Measurements from ENCODE around the gene PAPPA2. TPM values are rescaled to one million over a fixed set of nuclear protein-coding genes. Genes with fewer than 3 reads are reported as not detected.

PAPPA2 gene
- total and polyA plus RNA-seq, 2 of the 8 experiments (the other 6 are each of a cell fraction or from before 2014, with no cell fraction given): 0.08 to 0.88 TPM

DNA sequence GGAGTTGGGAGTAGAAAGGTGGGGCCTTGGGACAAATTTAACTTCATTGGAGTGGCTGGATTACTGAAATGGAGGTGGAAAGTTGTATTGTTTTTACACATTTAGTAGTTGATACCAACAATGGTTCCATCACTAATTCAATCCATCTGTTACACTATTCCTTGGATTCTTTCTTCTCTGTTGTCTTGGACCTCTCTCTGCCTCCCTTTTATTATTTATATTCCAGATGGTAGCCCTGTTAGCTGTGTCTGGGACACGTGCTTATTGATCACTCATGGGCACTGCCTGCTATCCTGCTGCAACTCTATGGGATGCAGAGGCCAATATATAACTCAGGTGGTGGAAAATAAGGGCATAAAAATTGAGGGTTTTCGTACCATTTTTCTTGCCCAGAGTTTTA is 346.3 kb downstream of the PAPPA2 start:
- Histone ChIP-seq H2AFZ (ENCODE audit: low read length) (no peak overlapping the region), H3K4me3 (ENCODE audit: extremely low read depth in 1 of 4, insufficient read depth in 2 of 4, low read depth in 3 of 4, low read length in 4 of 4) (no peak overlapping the region), H3K23me2 (ENCODE audit: low read depth, low read length) (no peaks in the 10 kb centered on the region; the same call in 1 of the 2 replicates), H2BK5ac (ENCODE audit: low read depth, low read length) (no peak overlapping the region), H2BK120ac (replicated peaks; ENCODE audit: low read depth, low read length) (no peak overlapping the region), H3K9ac (replicated peaks in 1 of 4; ENCODE audit: extremely low read depth in 1 of 4, low read depth in 3 of 4, low read length in 3 of 4) (no peak overlapping the region), H2BK12ac (ENCODE audit: low read depth, low read length) (no peak overlapping the region), H3K18ac (ENCODE audit: extremely low read depth, low read length) (no peak overlapping the region), H3K4me1 (replicated peaks in 1 of 4; ENCODE audit: control insufficient read depth in 3 of 4, insufficient read depth in 4 of 4, low read length in 3 of 4) (peaks cover 0 to 4% (median 1%) of the 10 kb centered on the region in 4 experiments; a peak in 1 of 7 replicates), H3K14ac (ENCODE audit: insufficient read length) (no peak overlapping the region), H3K4ac (replicated peaks; ENCODE audit: insufficient read length, low read depth, low read length) (no peak overlapping the region), H2BK20ac (ENCODE audit: low read length) (no peak overlapping the region), H3K56ac (replicated peaks; ENCODE audit: insufficient read length, low read depth, low read length) (no peak overlapping the region), H2AK5ac (ENCODE audit: low read depth, low read length) (no peak overlapping the region), H3K36me3 (ENCODE audit: control insufficient read depth in 2 of 4, insufficient read depth in 4 of 4, low read length in 3 of 4) (no peaks in the 10 kb centered on the region), H3K79me1 (ENCODE audit: low read depth, low read length) (no peaks in the 10 kb centered on the region), H3K4me2 (ENCODE audit: insufficient read depth in 1 of 2, low read depth in 2 of 2, low read length in 2 of 2) (no peak overlapping the region), H4K91ac (replicated peaks; ENCODE audit: insufficient read length, low read length) (no peak overlapping the region), H4K8ac (ENCODE audit: extremely low read depth, insufficient read depth, low read length) (no peak overlapping the region), H3K23ac (ENCODE audit: insufficient read length) (no peak overlapping the region), H3K79me2 (ENCODE audit: control insufficient read depth in 1 of 2, insufficient read depth in 2 of 2, low read length in 2 of 2) (no peaks in the 10 kb centered on the region), H4K20me1 (replicated peaks in 1 of 2; ENCODE audit: control insufficient read depth in 1 of 2, insufficient read depth in 2 of 2, low read length in 2 of 2) (no peaks in the 10 kb centered on the region), H4K5ac (ENCODE audit: insufficient read length, low read depth, low read length) (no peak overlapping the region), H3K9me3 (ENCODE audit: insufficient read depth in 2 of 2, low read depth in 1 of 2, low read length in 1 of 2) (no peaks in the 10 kb centered on the region), H3K27ac (ENCODE audit: low read depth, low read length) (no peak overlapping the region), H3K27me3 (replicated peaks in 1 of 4; ENCODE audit: control insufficient read depth in 3 of 4, extremely low read depth in 1 of 4, insufficient read depth in 3 of 4, low read length in 3 of 4) (no peaks in the 10 kb centered on the region), H2BK15ac (ENCODE audit: low read length) (no peak overlapping the region)
- no peak for TF ChIP-seq TBP (IDR thresholded peaks at IDR 0.05; ENCODE audit: low read depth, low read length)
- TF ChIP-seq SRF (IDR thresholded peaks at IDR 0.05; ENCODE audit: low read depth, low read length): no peak
- TF ChIP-seq SP1 (IDR thresholded peaks at IDR 0.05; ENCODE audit: low read depth, low read length): no peak
- no peak for TF ChIP-seq CTBP2 (IDR thresholded peaks at IDR 0.05; ENCODE audit: borderline replicate concordance, insufficient read depth, insufficient read length, low read length)
- no peak for TF ChIP-seq JUND (IDR thresholded peaks at IDR 0.05; ENCODE audit: low read length)
- TF ChIP-seq BRCA1 (IDR thresholded peaks at IDR 0.05; ENCODE audit: low read depth, low read length): no peak
- no peak for TF ChIP-seq PHF8 (conservative IDR thresholded peaks at IDR 0.05; ENCODE audit: low read depth, low read length)
- ChIA-PET POLR2A (ENCODE audit: partially characterized antibody) (no interaction called here), CTCF (ENCODE audit: partially characterized antibody) (interaction anchor here (0.7 to 2.8 kb wide), 3 partner anchors 8 to 1582 kb away, joined by 3 to 10 read pairs (median 3); no protein-coding TSS in a partner anchor)
- FAIRE-seq (no peak), DNase-seq (ENCODE audit: low read depth in 1 of 2, low spot score in 2 of 2) (no peak)
- 90% methylated on average over 2 of the region's 2 CpGs; no CpG with 5 or more reads in 1 of the 2 experiments for WGBS, 2 experiments (ENCODE audit: extremely low coverage in 1 of 2, insufficient coverage in 1 of 2, insufficient read length in 1 of 2, insufficient replicate concordance in 2 of 2, low coverage in 1 of 2, low lambda C conversion rate in 2 of 2, missing lambda C conversion rate in 1 of 2)
